Fibroblast of lung (primary cell): Measurements from ENCODE around the gene ELMO2. TPM values are rescaled to one million over a fixed set of nuclear protein-coding genes. Genes with fewer than 3 reads are reported as not detected.

ENCODE experiments used
- DNase-seq, 2 donors: peaks; one replicate each; pipeline versions ENCODE4 v3.0.0 to v3.0.0-alpha.2; 2010; ENCODE audit warnings: low read depth in 2 of 2
- H2AFZ ChIP-seq: 2 replicates; pipeline ENCODE4 v1.5.1; 2012; ENCODE audit warnings: low read length, control low read depth, inconsistent platforms
- H3K27ac ChIP-seq: 2 replicates; pipeline ENCODE4 v1.5.1; 2011; ENCODE audit warnings: low read length, control low read depth; ENCODE audit not compliant: insufficient read depth
- H3K27me3 ChIP-seq: 2 replicates; pipeline ENCODE4 v1.5.1; 2011; ENCODE audit warnings: mild to moderate bottlenecking, low read length; ENCODE audit not compliant: control insufficient read depth, insufficient read depth
- H3K36me3 ChIP-seq: 2 replicates; pipeline ENCODE4 v1.5.1; 2011; ENCODE audit warnings: low read length; ENCODE audit not compliant: control insufficient read depth, insufficient read depth
- H3K4me1 ChIP-seq: 2 replicates; pipeline ENCODE4 v1.5.1; 2011; ENCODE audit warnings: low read length; ENCODE audit not compliant: control insufficient read depth, insufficient read depth; ENCODE audit errors: extremely low read depth
- H3K4me2 ChIP-seq: 2 replicates; pipeline ENCODE4 v1.5.1; 2011; ENCODE audit warnings: low read length, control low read depth; ENCODE audit not compliant: insufficient read depth; ENCODE audit errors: extremely low read depth
- H3K4me3 ChIP-seq, 4 experiments: fragments of 200-600 bp in 1 of 4; sonication (generic) in 1 of 4; replicated peaks in 1 of 4; 2 replicates each; pipeline ENCODE4 v1.5.1; 2011 to 2016; ENCODE audit warnings: low read length in 4 of 4, low read depth in 3 of 4, mild to moderate bottlenecking in 3 of 4, control low read depth in 2 of 4, inconsistent platforms in 1 of 4, mixed read lengths in 1 of 4; ENCODE audit not compliant: insufficient read depth in 1 of 4; ENCODE audit errors: control extremely low read depth in 1 of 4
- H3K79me2 ChIP-seq: 2 replicates; pipeline ENCODE4 v1.5.1; 2012; ENCODE audit warnings: mild to moderate bottlenecking, low read length, inconsistent platforms; ENCODE audit not compliant: control insufficient read depth, insufficient read depth
- H3K9ac ChIP-seq: 2 replicates; pipeline ENCODE4 v1.5.1; 2011; ENCODE audit warnings: mild to moderate bottlenecking, low read length, control low read depth; ENCODE audit not compliant: insufficient read depth
- H3K9me3 ChIP-seq: 2 replicates; pipeline ENCODE4 v1.5.1; 2012; ENCODE audit warnings: low read depth, low read length; ENCODE audit not compliant: control insufficient read depth, insufficient read depth
- H4K20me1 ChIP-seq: 2 replicates; pipeline ENCODE4 v1.5.1; 2011; ENCODE audit warnings: low read length; ENCODE audit not compliant: control insufficient read depth, insufficient read depth; ENCODE audit errors: extremely low read depth
- CTCF ChIP-seq, 2 donors: IDR thresholded peaks in 1 of 2; conservative IDR thresholded peaks in 1 of 2; 1 replicate in 1 of 2; 2 replicates in 1 of 2; pipeline ENCODE4 v1.5.1; 2011 to 2012; ENCODE audit warnings: low read length in 2 of 2, control low read depth in 1 of 2, inconsistent platforms in 1 of 2, low read depth in 1 of 2, mild to moderate bottlenecking in 1 of 2
- EZH2 ChIP-seq: IDR thresholded peaks from 2 replicates; pipeline ENCODE4 v1.5.1; 2012; ENCODE audit warnings: low read length, control low read depth, mild to moderate bottlenecking; ENCODE audit errors: missing control alignments
- polyA plus RNA-seq, 2 donors: library from polyadenylated mRNA; depleted of rRNA in 1 of 2; stranded (reverse) in 1 of 2; unstranded in 1 of 2; fragments of >200 nt; gene quantifications; 2 replicates each; pipeline ENCODE4 v1.2.1, GENCODE V29; 2011 to 2012; ENCODE audit warnings: missing spikeins in 1 of 2
- total RNA-seq: library from RNA; depleted of rRNA; stranded (reverse); fragments of >200 nt; gene quantifications from 2 replicates; pipeline ENCODE4 v1.2.1, GENCODE V29; 2014

Gene ELMO2
- total and polyA plus RNA-seq, 2 donors (not counting 1 experiment from before 2014, with no cell fraction given): 33.7 to 43.8 TPM

GRCh38 chr20:46407671-46407996, 1.2 kb upstream of the ELMO2 start:
- Histone ChIP-seq H2AFZ (no peak overlapping the region), H3K79me2 (peaks cover 23% of the 10 kb centered on the region), H3K9me3 (no peaks in the 10 kb centered on the region), H3K27me3 (no peaks in the 10 kb centered on the region), H3K27ac (no peak overlapping the region), H3K9ac (no peak overlapping the region), H3K36me3 (no peaks in the 10 kb centered on the region), H4K20me1 (no peaks in the 10 kb centered on the region), H3K4me3 (peak overlapping the region in 1 of 4 experiments; percentile 85), H3K4me2 (no peak overlapping the region), H3K4me1 (no peaks in the 10 kb centered on the region)
- no peak for TF ChIP-seq CTCF (conservative IDR thresholded peaks at IDR 0.05 in 1 of 2, IDR thresholded peaks at IDR 0.05 in 1 of 2; ENCODE audit: low read depth in 1 of 2, low read length in 2 of 2)
- no peak for TF ChIP-seq EZH2
- DNase-seq: no peak

GRCh38 chr20:46406986-46407670, 713 bp upstream of the ELMO2 start:
- peaks cover 24% of the 10 kb centered on the region for H3K79me2 ChIP-seq
- no peaks in the 10 kb centered on the region for H4K20me1 ChIP-seq
- H2AFZ ChIP-seq: peak overlapping the region; percentile 89
- no peaks in the 10 kb centered on the region for H3K4me1 ChIP-seq
- no peak overlapping the region for H3K27ac ChIP-seq
- DNase-seq: peak in 1 of 2 donors; percentile 31
- H3K9me3 ChIP-seq: no peaks in the 10 kb centered on the region
- H3K36me3 ChIP-seq: no peaks in the 10 kb centered on the region
- H3K9ac ChIP-seq: no peak overlapping the region
- peak overlapping the region; percentile 52 to 88 (median 82) for H3K4me3 ChIP-seq
- no peaks in the 10 kb centered on the region for H3K27me3 ChIP-seq
- peak overlapping the region; percentile 78 for H3K4me2 ChIP-seq
- TF ChIP-seq EZH2: no peak
- no peak for TF ChIP-seq CTCF (conservative IDR thresholded peaks at IDR 0.05 in 1 of 2, IDR thresholded peaks at IDR 0.05 in 1 of 2; ENCODE audit: low read depth in 1 of 2, low read length in 2 of 2)

GRCh38 chr20:46402331-46402811, 4.0 kb downstream of the ELMO2 start:
- no peaks in the 10 kb centered on the region for H3K9me3 ChIP-seq
- no peaks in the 10 kb centered on the region for H3K36me3 ChIP-seq
- TF ChIP-seq EZH2 (no peak), CTCF (conservative IDR thresholded peaks at IDR 0.05 in 1 of 2, IDR thresholded peaks at IDR 0.05 in 1 of 2; ENCODE audit: low read depth in 1 of 2, low read length in 2 of 2) (no peak)
- no peaks in the 10 kb centered on the region for H3K27me3 ChIP-seq
- H3K4me1 ChIP-seq: peaks cover 17% of the 10 kb centered on the region
- no peaks in the 10 kb centered on the region for H4K20me1 ChIP-seq
- no peak overlapping the region for H3K27ac ChIP-seq
- no peak overlapping the region for H3K9ac ChIP-seq
- H3K79me2 ChIP-seq: peaks cover 46% of the 10 kb centered on the region
- H2AFZ ChIP-seq: no peak overlapping the region
- no peak overlapping the region for H3K4me3 ChIP-seq
- H3K4me2 ChIP-seq: no peak overlapping the region
- peak; percentile 46 to 58 for DNase-seq
